Testis (tissue), 2 donors: ENCODE data around the gene ITSN2.

Experiments
- CTCF ChIP-seq, 3 experiments: fragments of 450-650 bp in 2 of 3; fragments of 200-600 bp in 1 of 3; sonication (generic) in 1 of 3; IDR thresholded peaks; one replicate each; pipeline ENCODE4 v1.5.1; 2016 to 2019; ENCODE audit warnings: antibody characterized with exemption in 3 of 3, mild to moderate bottlenecking in 2 of 3, moderate library complexity in 1 of 3
- POLR2A ChIP-seq: fragments of 450-650 bp; IDR thresholded peaks from one replicate; pipeline ENCODE4 v1.6.1; 2017; ENCODE audit warnings: antibody characterized with exemption, mild to moderate bottlenecking, moderate library complexity

- TF ChIP-seq CTCF (IDR thresholded peaks at IDR 0.05) (no peak), POLR2A (no peak)
Observed at GRCh38 chr2:24403168-24403831, 43.0 kb upstream of the ITSN2 start.
